H1 (cell line): ENCODE measurements around the gene BAIAP2. TPM values are rescaled to one million over a fixed set of nuclear protein-coding genes. Genes with fewer than 3 reads are reported as not detected.

Source experiments
- CTCF ChIA-PET: fragments of 300-600 bp; sonication (Branson Sonifier 250); formaldehyde crosslinking; loops from one replicate; lab custom pipeline; 2021; ENCODE audit not compliant: partially characterized antibody; lab: Charles Lee
- POLR2A ChIA-PET: fragments of 300-600 bp; sonication (Branson Sonifier 250); formaldehyde crosslinking; loops from one replicate; lab custom pipeline; 2021; ENCODE audit warnings: inconsistent platforms; ENCODE audit not compliant: partially characterized antibody; lab: Charles Lee
- DNase-seq, 2 experiments: peaks; one replicate each; pipeline versions ENCODE4 v3.0.0 to v3.0.0-alpha.2; 2010 to 2022; ENCODE audit warnings: low spot score in 2 of 2, low read depth in 1 of 2, mixed read lengths in 1 of 2
- FAIRE-seq: peaks from 2 replicates; lab custom pipeline; 2011; peaks lifted over from hg19 to GRCh38; lab: Jason Lieb, UNC
- H2AFZ ChIP-seq: 2 replicates; pipeline ENCODE4 v1.8.1; 2012; ENCODE audit warnings: low read length, inconsistent platforms
- H2AK5ac ChIP-seq: 2 replicates; pipeline ENCODE4 v1.6.1; 2013; ENCODE audit warnings: low read depth, low read length
- H2BK120ac ChIP-seq: replicated peaks from 2 replicates; pipeline ENCODE3; 2013; ENCODE audit warnings: low read depth, low read length, inconsistent platforms
- H2BK12ac ChIP-seq: 2 replicates; pipeline ENCODE4 v1.6.1; 2013; ENCODE audit warnings: low read depth, low read length
- H2BK15ac ChIP-seq: 2 replicates; pipeline ENCODE4 v1.6.1; 2013; ENCODE audit warnings: low read length
- H2BK20ac ChIP-seq: 2 replicates; pipeline ENCODE4 v1.6.1; 2013; ENCODE audit warnings: low read length
- H2BK5ac ChIP-seq: 2 replicates; pipeline ENCODE4 v1.6.1; 2013; ENCODE audit warnings: low read depth, low read length
- H3K14ac ChIP-seq: 2 replicates; pipeline ENCODE4 v1.6.1; 2013; ENCODE audit warnings: inconsistent platforms; ENCODE audit not compliant: insufficient read length
- H3K18ac ChIP-seq: 2 replicates; pipeline ENCODE4 v1.6.1; 2013; ENCODE audit warnings: low read length; ENCODE audit errors: extremely low read depth
- H3K23ac ChIP-seq: 2 replicates; pipeline ENCODE4 v1.6.1; 2013; ENCODE audit warnings: inconsistent platforms; ENCODE audit not compliant: insufficient read length
- H3K23me2 ChIP-seq: 2 replicates; pipeline ENCODE4 v1.6.1; 2013; ENCODE audit warnings: low read depth, low read length
- H3K27ac ChIP-seq: 2 replicates; pipeline ENCODE4 v1.6.1; 2011; ENCODE audit warnings: low read depth, low read length, inconsistent platforms
- H3K27me3 ChIP-seq, 4 experiments: replicated peaks in 1 of 4; 1 replicate in 1 of 4; 2 replicates in 3 of 4; pipeline versions ENCODE4 v1.6.1 to v1.8.1; 2011 to 2013; ENCODE audit warnings: low read length in 3 of 4, mild to moderate bottlenecking in 3 of 4, inconsistent platforms in 2 of 4, mixed read lengths in 2 of 4, moderate library complexity in 1 of 4; ENCODE audit not compliant: control insufficient read depth in 3 of 4, insufficient read depth in 3 of 4; ENCODE audit errors: extremely low read depth in 1 of 4
- H3K36me3 ChIP-seq, 4 experiments: 2 replicates each; pipeline versions ENCODE4 v1.6.1 to v1.8.1; 2011 to 2013; ENCODE audit warnings: mild to moderate bottlenecking in 4 of 4, low read length in 3 of 4, moderate library complexity in 2 of 4, control low read depth in 1 of 4, inconsistent platforms in 1 of 4; ENCODE audit not compliant: insufficient read depth in 4 of 4, control insufficient read depth in 2 of 4
- H3K4ac ChIP-seq: replicated peaks from 2 replicates; pipeline ENCODE3; 2013; ENCODE audit warnings: low read length, low read depth, mixed read lengths, inconsistent platforms; ENCODE audit not compliant: insufficient read length
- H3K4me1 ChIP-seq, 4 experiments: replicated peaks in 1 of 4; 1 replicate in 1 of 4; 2 replicates in 3 of 4; pipeline versions ENCODE4 v1.6.1 to v1.8.1; 2011 to 2013; ENCODE audit warnings: low read length in 3 of 4, inconsistent platforms in 2 of 4, mixed read lengths in 1 of 4; ENCODE audit not compliant: insufficient read depth in 4 of 4, control insufficient read depth in 3 of 4
- H3K4me2 ChIP-seq, 2 experiments: 2 replicates each; pipeline versions ENCODE4 v1.6.1 to v1.8.1; 2011 to 2013; ENCODE audit warnings: low read depth in 2 of 2, low read length in 2 of 2, control low read depth in 1 of 2, inconsistent platforms in 1 of 2, mild to moderate bottlenecking in 1 of 2; ENCODE audit not compliant: insufficient read depth in 1 of 2
- H3K4me3 ChIP-seq, 4 experiments: fragments of 200-600, 300-600 bp in 1 of 4; sonication (generic), shearing (Covaris generic), sonication (Bioruptor Twin) in 1 of 4; 2 replicates each; pipeline versions ENCODE4 v1.5.1 to v1.8.1; 2011 to 2016; ENCODE audit warnings: low read length in 4 of 4, low read depth in 3 of 4, control low read depth in 2 of 4, inconsistent platforms in 2 of 4, mild to moderate bottlenecking in 2 of 4, mixed read lengths in 1 of 4, moderate library complexity in 1 of 4; ENCODE audit not compliant: insufficient read depth in 2 of 4; ENCODE audit errors: extremely low read depth in 1 of 4
- H3K56ac ChIP-seq: replicated peaks from 2 replicates; pipeline ENCODE3; 2013; ENCODE audit warnings: low read depth, mild to moderate bottlenecking, mixed read lengths, low read length, inconsistent platforms; ENCODE audit not compliant: insufficient read length
- H3K79me1 ChIP-seq: 2 replicates; pipeline ENCODE4 v1.6.1; 2013; ENCODE audit warnings: low read depth, low read length, control low read depth
- H3K79me2 ChIP-seq, 2 experiments: 2 replicates each; pipeline versions ENCODE4 v1.6.1 to v1.8.1; 2012 to 2013; ENCODE audit warnings: low read length in 2 of 2, mild to moderate bottlenecking in 2 of 2, inconsistent platforms in 1 of 2; ENCODE audit not compliant: insufficient read depth in 2 of 2, control insufficient read depth in 1 of 2
- H3K9ac ChIP-seq, 4 experiments: replicated peaks in 1 of 4; 1 replicate in 1 of 4; 2 replicates in 3 of 4; pipeline versions ENCODE4 v1.6.1 to v1.8.1; 2011 to 2013; ENCODE audit warnings: low read depth in 3 of 4, low read length in 3 of 4, control low read depth in 2 of 4, mild to moderate bottlenecking in 2 of 4, moderate library complexity in 2 of 4, inconsistent platforms in 1 of 4; ENCODE audit errors: extremely low read depth in 1 of 4
- H3K9me3 ChIP-seq, 2 experiments: 2 replicates each; pipeline versions ENCODE4 v1.6.1 to v1.8.1; 2012 to 2013; ENCODE audit warnings: mild to moderate bottlenecking in 2 of 2, moderate library complexity in 2 of 2, control low read depth in 1 of 2, inconsistent platforms in 1 of 2, low read depth in 1 of 2, low read length in 1 of 2, mixed read lengths in 1 of 2; ENCODE audit not compliant: insufficient read depth in 2 of 2
- H4K20me1 ChIP-seq, 2 experiments: replicated peaks in 1 of 2; 2 replicates each; pipeline versions ENCODE3 to v1.8.1; 2011 to 2013; ENCODE audit warnings: inconsistent platforms in 2 of 2, low read length in 2 of 2, mild to moderate bottlenecking in 1 of 2; ENCODE audit not compliant: insufficient read depth in 2 of 2, control insufficient read depth in 1 of 2
- H4K5ac ChIP-seq: 2 replicates; pipeline ENCODE4 v1.6.1; 2013; ENCODE audit warnings: low read length, low read depth, mixed read lengths, inconsistent platforms; ENCODE audit not compliant: insufficient read length
- H4K8ac ChIP-seq: 2 replicates; pipeline ENCODE4 v1.8.0; 2013; ENCODE audit warnings: mild to moderate bottlenecking, moderate library complexity, low read length, inconsistent platforms; ENCODE audit not compliant: insufficient read depth; ENCODE audit errors: extremely low read depth
- H4K91ac ChIP-seq: replicated peaks from 2 replicates; pipeline ENCODE3; 2013; ENCODE audit warnings: low read length, mixed read lengths, inconsistent platforms; ENCODE audit not compliant: insufficient read length
- CHD1 ChIP-seq: IDR thresholded peaks from 2 replicates; pipeline ENCODE4 v1.6.1; 2012; ENCODE audit warnings: low read depth, low read length, improper control_type of control experiment
- EGR1 ChIP-seq: IDR thresholded peaks from 2 replicates; pipeline ENCODE4 v1.6.1; 2011; ENCODE audit warnings: low read depth, low read length, borderline replicate concordance
- HDAC6 ChIP-seq: IDR thresholded peaks from one replicate; pipeline ENCODE4 v1.7.1; 2012; ENCODE audit warnings: low read depth, mild to moderate bottlenecking, inconsistent platforms, low read length, moderate library complexity
- JUN ChIP-seq: IDR thresholded peaks from 2 replicates; pipeline ENCODE4 v1.6.1; 2011; ENCODE audit warnings: low read depth, mild to moderate bottlenecking, improper control_type of control experiment, low read length
- KDM5A ChIP-seq: fragments of 200-600 bp; IDR thresholded peaks from 2 replicates; pipeline ENCODE4 v1.7.1; 2012; ENCODE audit warnings: mild to moderate bottlenecking, low read length, inconsistent platforms, mixed read lengths
- MAFK ChIP-seq: IDR thresholded peaks from 2 replicates; pipeline ENCODE4 v1.6.1; 2012; ENCODE audit warnings: low read depth, mild to moderate bottlenecking, improper control_type of control experiment, low read length
- PHF8 ChIP-seq: fragments of 200-600 bp; sonication (generic); conservative IDR thresholded peaks from 2 replicates; pipeline ENCODE4 v1.7.1; 2012; ENCODE audit warnings: low read depth, mild to moderate bottlenecking, inconsistent platforms, low read length, moderate library complexity
- SUZ12 ChIP-seq: fragments of 200-600 bp; sonication (generic); IDR thresholded peaks from 2 replicates; pipeline ENCODE4 v1.6.1; 2012; ENCODE audit warnings: mild to moderate bottlenecking, inconsistent platforms, low read length, moderate library complexity, mixed read lengths
- TAF1 ChIP-seq: IDR thresholded peaks from 2 replicates; pipeline ENCODE4 v1.6.1; 2011; ENCODE audit warnings: mild to moderate bottlenecking, low read depth, low read length
- TCF12 ChIP-seq: IDR thresholded peaks from 2 replicates; pipeline ENCODE4 v1.6.1; 2011; ENCODE audit warnings: low read depth, mild to moderate bottlenecking, low read length
- WGBS, 2 experiments: shearing (Covaris generic) in 1 of 2; methylation state at CpG; one replicate each; pipeline versions ENCODE4 v1.1.6 to v1.1.7; 2013 to 2015; ENCODE audit warnings: low lambda C conversion rate in 2 of 2, mixed read lengths in 2 of 2, inconsistent platforms in 1 of 2, low coverage in 1 of 2, missing lambda C conversion rate in 1 of 2; ENCODE audit not compliant: insufficient replicate concordance in 2 of 2, insufficient coverage in 1 of 2, insufficient read length in 1 of 2; ENCODE audit errors: extremely low coverage in 1 of 2, missing lambda C conversion rate in 1 of 2; 5-methylcytosine and 5-hydroxymethylcytosine counted together
- polyA plus RNA-seq, 7 experiments: library from polyadenylated mRNA; depleted of rRNA in 3 of 7; stranded (reverse) in 5 of 7; unstranded in 2 of 7; fragments of >200 nt in 5 of 7; fragments of 200-250 nt in 2 of 7; gene quantifications; 1 replicate in 5 of 7; 2 replicates in 1 of 7; 4 replicates in 1 of 7; pipeline versions ENCODE4 v1.2.1 to v1.2.3, GENCODE V29; 2011 to 2013; ENCODE audit warnings: missing spikeins in 2 of 7, mixed read lengths in 2 of 7
- total RNA-seq: library from RNA; stranded (reverse); fragmentation: NEBNext Ultra II Directional; extraction: Animal tissue kit (Norgen Biotek cat#: 25700); gene quantifications from 2 replicates; pipeline ENCODE4 v1.2.1, GENCODE V29; 2021
- TF ChIP-seq, protein P1 (sequence below): IDR thresholded peaks from 2 replicates; pipeline ENCODE4 v1.6.1; 2012; ENCODE audit warnings: inconsistent platforms

Gene BAIAP2
- total and polyA plus RNA-seq, 2 of the 8 experiments (the other 6 are each of a cell fraction or from before 2014, with no cell fraction given) = 10.0 to 22.8 TPM

GRCh38 chr17:80986816-80987475, 48.0 kb upstream of the BAIAP2 start:
- no peak overlapping the region for H3K27ac ChIP-seq
- H3K4me1 ChIP-seq = peaks cover 0 to 5% (median 1%) of the 10 kb centered on the region in 4 experiments; a peak in 4 of 7 replicates
- no peaks in the 10 kb centered on the region for H3K9me3 ChIP-seq
- no peak overlapping the region for H2BK5ac ChIP-seq
- H3K23me2 ChIP-seq = no peaks in the 10 kb centered on the region; the same call in 1 of the 2 replicates
- POLR2A ChIA-PET = no interaction called here
- H3K4ac ChIP-seq = no peak overlapping the region
- CTCF ChIA-PET = interaction anchor here (0.8 to 1.7 kb wide), 7 partner anchors 9 to 506 kb away, joined by 3 to 6 read pairs (median 3); no protein-coding TSS in a partner anchor
- no peaks in the 10 kb centered on the region for H3K79me1 ChIP-seq
- DNase-seq = no peak
- no peak overlapping the region for H3K23ac ChIP-seq
- H2AK5ac ChIP-seq = peak overlapping the region; percentile 39; the same call in 1 of the 2 replicates
- no peak overlapping the region for H3K9ac ChIP-seq
- H3K4me2 ChIP-seq = no peak overlapping the region
- TF ChIP-seq TAF1 (no peak), EGR1 (no peak), TCF12 (no peak), SUZ12 (no peak), JUN (no peak), CHD1 (no peak), HDAC6 (no peak), MAFK (no peak), PHF8 (no peak), KDM5A (no peak)
- TF ChIP-seq, protein P1, sequence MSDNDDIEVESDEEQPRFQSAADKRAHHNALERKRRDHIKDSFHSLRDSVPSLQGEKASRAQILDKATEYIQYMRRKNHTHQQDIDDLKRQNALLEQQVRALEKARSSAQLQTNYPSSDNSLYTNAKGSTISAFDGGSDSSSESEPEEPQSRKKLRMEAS = no peak
- H3K36me3 ChIP-seq = no peaks in the 10 kb centered on the region
- H2BK20ac ChIP-seq = no peak overlapping the region
- H3K14ac ChIP-seq = no peak overlapping the region
- no peak overlapping the region for H4K91ac ChIP-seq
- no peak overlapping the region for H3K18ac ChIP-seq
- H3K4me3 ChIP-seq = no peak overlapping the region
- no peak overlapping the region for H2BK120ac ChIP-seq
- H4K20me1 ChIP-seq = no peaks in the 10 kb centered on the region
- WGBS, 2 experiments = 91% methylated on average over 18 of the region's 18 CpGs; no CpG with 5 or more reads in 1 of the 2 experiments
- no peak overlapping the region for H2BK15ac ChIP-seq
- no peak for FAIRE-seq
- H3K79me2 ChIP-seq = no peaks in the 10 kb centered on the region
- no peak overlapping the region for H2AFZ ChIP-seq
- no peak overlapping the region for H2BK12ac ChIP-seq
- H3K56ac ChIP-seq = no peak overlapping the region
- H4K5ac ChIP-seq = no peak overlapping the region
- H4K8ac ChIP-seq = no peak overlapping the region
- H3K27me3 ChIP-seq = peaks cover 0 to 7% (median 2%) of the 10 kb centered on the region in 4 experiments; a peak in 5 of 7 replicates
